ENCODE data around the gene IRF2BPL. TPM values are rescaled to one million over a fixed set of nuclear protein-coding genes. Genes with fewer than 3 reads are reported as not detected.
A peak's percentile ranks its signal among the peaks of the same experiment; 100 is the strongest.

The IRF2BPL gene
- 113 and 146 TPM in 2 replicates for total RNA-seq (2014; rRNA removed)
- percentile 94 among the genes with signal in this experiment for Bru-seq, nascent RNA
- BruChase-seq, experiment 1, labeled RNA remaining after a 6-hour chase: percentile 94 among the genes with signal in this experiment
- BruChase-seq, experiment 2, labeled RNA remaining after a 2-hour chase: percentile 99 among the genes with signal in this experiment
- long read RNA-seq, full-length matches to known transcripts: 324 of 325 reads
- long read RNA-seq, partial matches to known transcripts: 0 of 325 reads
- long read RNA-seq, other reads (novel, unspliced or antisense): 1 of 325 reads

- Histone ChIP-seq H3K4me2 (ENCODE audit: low read length) (peak within 1 kb of the TSS; percentile 94), H4K20me1 (ENCODE audit: low read length) (peaks cover 28% of the 10 kb centered on the region), H3K9me3 (ENCODE audit: low read length) (no peaks in the 10 kb centered on the region), H3K4me1 (ENCODE audit: insufficient read depth, low read length) (peaks cover 48% of the 10 kb centered on the region), H3K9me2 (replicated peaks; ENCODE audit: low read length) (no peaks in the 10 kb centered on the region), H3K27me3 (ENCODE audit: low read length) (no peaks in the 10 kb centered on the region), H3K4me3 (ENCODE audit: low read length) (peak within 1 kb of the TSS; percentile 99), H3K9ac (ENCODE audit: low read length) (peak within 1 kb of the TSS; percentile 95), H3K36me3 (ENCODE audit: low read depth, low read length) (peaks cover 25% of the 10 kb centered on the region), H3F3A (ENCODE audit: low read length, unreplicated experiment) (peaks cover 10% of the 10 kb centered on the region), H2AFZ (ENCODE audit: low read length) (peak within 1 kb of the TSS; percentile 60), H3K79me2 (ENCODE audit: low read length) (peaks cover 72% of the 10 kb centered on the region), H3K27ac (ENCODE audit: low read length) (peak within 1 kb of the TSS; percentile 91)
- TF ChIP-seq CTCF (conservative IDR thresholded peaks at IDR 0.05; ENCODE audit: low read depth, low read length): no peak
- TF ChIP-seq EZH2phosphoT487 (IDR thresholded peaks at IDR 0.05; ENCODE audit: borderline replicate concordance, low read length): peak; percentile 82; the same call in 1 of the 2 replicates
- TF ChIP-seq EZH2 (IDR thresholded peaks at IDR 0.05; ENCODE audit: low read length, unreplicated experiment): no peak
- ATAC-seq (peak; percentile 48), DNase-seq (peak; percentile 97)
- no TSS peak for BruUV-seq (replicated peaks)
- ChIA-PET POLR2A (ENCODE audit: unreplicated experiment) (interaction anchor here (0.5 to 2.1 kb wide), 9 partner anchors 11 to 134 kb away, joined by 3 to 50 read pairs (median 6); no protein-coding TSS in a partner anchor), CTCF (interaction anchor here (0.5 to 1.2 kb wide), 10 partner anchors 11 to 154 kb away, joined by 3 to 7 read pairs (median 3); no protein-coding TSS in a partner anchor)
- intact Hi-C loops (cut with micrococcal nuclease): loop anchor here (1.0 kb wide), 2 partner anchors 17 to 40 kb away; no protein-coding TSS in a partner anchor
These were observed at the start of gene IRF2BPL for GRCh38 chr14:77028384-77029231. Gene IRF2BPL, minus strand, starts transcription at chr14:77028708. Its CDS starts 916 bp downstream, at chr14:77027792.

GRCh38 chr14:77077040-77077439 lies 48.5 kb upstream of the IRF2BPL start:
- POLR2A ChIA-PET (ENCODE audit: unreplicated experiment): interaction anchor here (0.8 kb wide), 1 partner anchor 9 kb away, joined by 9 read pairs; no protein-coding TSS in a partner anchor
- Histone ChIP-seq H3K4me2 (ENCODE audit: low read length) (no peak overlapping the region), H3K9ac (ENCODE audit: low read length) (no peak overlapping the region), H3K36me3 (ENCODE audit: low read depth, low read length) (no peaks in the 10 kb centered on the region), H3K4me3 (ENCODE audit: low read length) (no peak overlapping the region), H3K9me3 (ENCODE audit: low read length) (no peaks in the 10 kb centered on the region), H3F3A (ENCODE audit: low read length, unreplicated experiment) (no peaks in the 10 kb centered on the region), H2AFZ (ENCODE audit: low read length) (no peak overlapping the region), H4K20me1 (ENCODE audit: low read length) (no peaks in the 10 kb centered on the region), H3K27me3 (ENCODE audit: low read length) (no peaks in the 10 kb centered on the region), H3K79me2 (ENCODE audit: low read length) (no peaks in the 10 kb centered on the region), H3K27ac (ENCODE audit: low read length) (no peak overlapping the region), H3K4me1 (ENCODE audit: insufficient read depth, low read length) (peaks cover 10% of the 10 kb centered on the region), H3K9me2 (replicated peaks; ENCODE audit: low read length) (no peaks in the 10 kb centered on the region)
- no TSS peak for BruUV-seq (replicated peaks)
- intact Hi-C loops (cut with micrococcal nuclease): no loop called here
- no peak for ATAC-seq
- CTCF ChIA-PET: interaction anchor here (0.7 kb wide), 1 partner anchor 204 kb away, joined by 3 read pairs; no protein-coding TSS in a partner anchor
- TF ChIP-seq EZH2 (IDR thresholded peaks at IDR 0.05; ENCODE audit: low read length, unreplicated experiment) (no peak), CTCF (conservative IDR thresholded peaks at IDR 0.05; ENCODE audit: low read depth, low read length) (no peak), EZH2phosphoT487 (IDR thresholded peaks at IDR 0.05; ENCODE audit: borderline replicate concordance, low read length) (no peak)
- no peak for DNase-seq

Data from PC-3 (cell line).